ENCODE measurements around the gene ZIC2.

DNA sequence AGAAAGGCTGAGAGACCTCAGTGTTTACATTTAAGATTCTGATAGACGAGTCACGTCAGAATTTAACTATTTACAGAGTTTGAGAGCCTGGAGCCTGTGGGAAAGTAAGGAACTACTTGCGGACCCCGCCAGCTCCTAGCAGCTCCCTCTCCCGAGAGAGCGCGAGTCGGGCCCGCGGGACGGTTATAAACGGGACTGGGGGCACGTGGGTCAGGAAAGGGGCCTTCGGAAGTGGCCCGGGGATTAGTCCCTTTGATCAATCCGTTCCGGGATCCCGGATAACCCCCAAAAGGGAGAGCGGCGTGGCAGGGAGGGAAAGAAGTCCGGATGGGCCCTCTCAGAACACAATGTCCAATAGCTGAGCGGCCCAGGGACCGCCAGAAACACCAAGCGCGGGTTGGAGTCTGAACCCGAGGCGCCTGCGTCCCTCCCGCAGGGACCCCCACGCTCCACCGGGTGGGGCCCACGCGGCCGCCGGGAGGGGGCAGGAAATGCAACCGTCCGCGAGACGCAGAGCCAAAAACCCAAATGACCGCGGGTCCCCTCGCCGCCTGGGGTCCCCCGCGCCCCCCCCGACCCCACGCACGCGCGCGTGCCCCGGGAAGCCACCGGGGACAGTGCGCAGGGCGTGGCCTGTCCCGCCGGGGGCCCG is 13.6 kb upstream of the ZIC2 start:
- TF ChIP-seq, protein P1, sequence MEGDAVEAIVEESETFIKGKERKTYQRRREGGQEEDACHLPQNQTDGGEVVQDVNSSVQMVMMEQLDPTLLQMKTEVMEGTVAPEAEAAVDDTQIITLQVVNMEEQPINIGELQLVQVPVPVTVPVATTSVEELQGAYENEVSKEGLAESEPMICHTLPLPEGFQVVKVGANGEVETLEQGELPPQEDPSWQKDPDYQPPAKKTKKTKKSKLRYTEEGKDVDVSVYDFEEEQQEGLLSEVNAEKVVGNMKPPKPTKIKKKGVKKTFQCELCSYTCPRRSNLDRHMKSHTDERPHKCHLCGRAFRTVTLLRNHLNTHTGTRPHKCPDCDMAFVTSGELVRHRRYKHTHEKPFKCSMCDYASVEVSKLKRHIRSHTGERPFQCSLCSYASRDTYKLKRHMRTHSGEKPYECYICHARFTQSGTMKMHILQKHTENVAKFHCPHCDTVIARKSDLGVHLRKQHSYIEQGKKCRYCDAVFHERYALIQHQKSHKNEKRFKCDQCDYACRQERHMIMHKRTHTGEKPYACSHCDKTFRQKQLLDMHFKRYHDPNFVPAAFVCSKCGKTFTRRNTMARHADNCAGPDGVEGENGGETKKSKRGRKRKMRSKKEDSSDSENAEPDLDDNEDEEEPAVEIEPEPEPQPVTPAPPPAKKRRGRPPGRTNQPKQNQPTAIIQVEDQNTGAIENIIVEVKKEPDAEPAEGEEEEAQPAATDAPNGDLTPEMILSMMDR (conservative IDR thresholded peaks at IDR 0.05) = no peak
- TF ChIP-seq EZH2 (IDR thresholded peaks at IDR 0.05; ENCODE audit: low read depth) = no peak

Data from PC-9 (cell line).